Right cardiac atrium (tissue), 5 donors: ENCODE measurements around the gene NPPB. TPM values are rescaled to one million over a fixed set of nuclear protein-coding genes. Genes with fewer than 3 reads are reported as not detected.
A peak's percentile ranks its signal among the peaks of the same experiment; 100 is the strongest.
"Not testable (repeated sequence)": the region's sequence is repeated elsewhere in the genome, so short reads cannot be mapped to it uniquely, and the experiment has no call there.

Experiments used
- ATAC-seq, 2 donors: fragments of 200-7000 bp; cut with Tn5 transposase; one replicate each; pipeline versions ENCODE4 v1.8.0 to v1.9.1; 2020; ENCODE audit warnings: moderate library complexity in 2 of 2, mild to moderate bottlenecking in 1 of 2
- DNase-seq, 3 donors: peaks; one replicate each; pipeline ENCODE4 v3.0.0-alpha.2; 2020
- H3K27ac ChIP-seq: one replicate; pipeline ENCODE4 v1.5.1; 2013; ENCODE audit warnings: mild to moderate bottlenecking, low read length, control low read depth, moderate library complexity
- H3K27me3 ChIP-seq: one replicate; pipeline ENCODE4 v1.6.1; 2013; ENCODE audit not compliant: control insufficient read depth, insufficient read depth
- H3K4me1 ChIP-seq: one replicate; pipeline ENCODE4 v1.6.1; 2013; ENCODE audit warnings: low read length; ENCODE audit not compliant: control insufficient read depth, insufficient read depth
- H3K4me3 ChIP-seq: one replicate; pipeline ENCODE4 v1.5.1; 2013; ENCODE audit warnings: low read length, control low read depth
- H3K9me3 ChIP-seq: one replicate; pipeline ENCODE4 v1.6.1; 2013; ENCODE audit warnings: low read length; ENCODE audit not compliant: control insufficient read depth
- WGBS: extraction: QIAGEN DNeasy Blood & Tissue Kit; methylation state at CpG from one replicate; pipeline ENCODE4 v1.1.7; 2013; 5-methylcytosine and 5-hydroxymethylcytosine counted together
- intact Hi-C, 4 donors: fragments of 100-400 bp; cut with DNase I; formaldehyde crosslinking; loops; one replicate each; pipeline versions ENCODE4 v1.11.0 to v1.14.0; 2022 to 2023
- polyA plus RNA-seq: library from polyadenylated mRNA; stranded (reverse); fragments of 200-250 nt; gene quantifications from one replicate; pipeline ENCODE4 v1.2.3, GENCODE V29; 2013
- total RNA-seq, 4 donors: library from RNA; stranded (reverse); fragmentation: NEBNext Ultra II Directional; extraction: Animal tissue kit (Norgen Biotek cat#: 25700); gene quantifications; one replicate each; pipeline ENCODE4 v1.2.1, GENCODE V29; 2021
- donor health status: healthy with polysubstance abuse.
- donor health status: DM: no; HTN: yes; CAD: no.
- donor health status: DM: no; HTN: no; CAD: no.
- donor health status: DM: no; HTN: yes; CAD: no; lungs with severe emphysema.
- donor health status: DM: yes; HTN: yes; CAD: no.

NPPB gene
- total and polyA plus RNA-seq, 5 donors: 37.1 to 2,245 (median 248) TPM

- peak; percentile 8 to 14 for ATAC-seq
- WGBS: 22% methylated on average over 38 of the region's 38 CpGs
- H3K27ac ChIP-seq: no peak overlapping the region
- no peak for DNase-seq
- no peak overlapping the region for H3K4me3 ChIP-seq
- H3K27me3 ChIP-seq: no peaks in the 10 kb centered on the region
- H3K4me1 ChIP-seq: no peaks in the 10 kb centered on the region
- intact Hi-C loops: no loop called here
- H3K9me3 ChIP-seq: no peaks in the 10 kb centered on the region
Observed at GRCh38 chr1:11898086-11898785, 39.5 kb upstream of the NPPB start.

GRCh38 chr1:11894501-11894900 lies 35.8 kb upstream of the NPPB start:
- 75% methylated on average over 1 of the region's 1 CpG for WGBS
- not testable (repeated sequence) for H3K4me3 ChIP-seq, H3K4me1 ChIP-seq, DNase-seq, H3K27me3 ChIP-seq, H3K27ac ChIP-seq, H3K9me3 ChIP-seq, ATAC-seq
- intact Hi-C loops: loop anchor here (1.0 to 5.0 kb wide), 3 partner anchors 56 to 57 kb away; no protein-coding TSS in a partner anchor

DNA sequence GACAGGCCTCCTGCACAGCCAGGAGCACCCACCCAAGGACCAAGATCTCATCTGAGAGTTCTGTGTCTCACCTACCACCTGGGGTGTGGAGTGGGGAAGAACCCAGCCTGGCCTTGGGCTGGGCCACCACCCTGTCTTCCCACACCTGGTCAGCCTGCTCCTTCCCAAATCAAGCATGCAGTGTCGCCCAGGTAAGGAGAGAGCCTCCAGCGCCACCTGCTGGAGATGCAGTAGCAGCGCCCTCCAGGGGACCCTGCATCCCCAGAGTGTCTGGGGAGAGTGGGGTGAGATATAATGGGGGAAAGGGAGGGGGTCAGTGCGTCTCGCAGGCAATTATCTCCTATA lies 35.1 kb upstream of the NPPB start:
- H3K4me1 ChIP-seq: no peaks in the 10 kb centered on the region
- intact Hi-C loops: loop anchor here (1.0 to 5.0 kb wide), 3 partner anchors 55 to 57 kb away; no protein-coding TSS in a partner anchor
- 0% methylated on average over 5 of the region's 5 CpGs for WGBS
- no peak overlapping the region for H3K4me3 ChIP-seq
- DNase-seq (peak; percentile 60 to 85 (median 83)), ATAC-seq (peak; percentile 82)
- H3K27ac ChIP-seq: no peak overlapping the region
- no peaks in the 10 kb centered on the region for H3K27me3 ChIP-seq
- no peaks in the 10 kb centered on the region for H3K9me3 ChIP-seq

GRCh38 chr1:11891433-11892186 lies 32.9 kb upstream of the NPPB start:
- H3K4me1 ChIP-seq: no peaks in the 10 kb centered on the region
- WGBS: 81% methylated on average over 6 of the region's 6 CpGs
- no peak for DNase-seq
- no peak overlapping the region for H3K27ac ChIP-seq
- H3K9me3 ChIP-seq: no peaks in the 10 kb centered on the region
- intact Hi-C loops: loop anchor here in 1 of 4 donors (5.0 kb wide), 1 partner anchor 54 kb away; no protein-coding TSS in a partner anchor
- H3K27me3 ChIP-seq: no peaks in the 10 kb centered on the region
- ATAC-seq: no peak
- no peak overlapping the region for H3K4me3 ChIP-seq

GRCh38 chr1:11888877-11889208 lies 30.1 kb upstream of the NPPB start:
- Histone ChIP-seq H3K27me3 (no peaks in the 10 kb centered on the region), H3K9me3 (no peaks in the 10 kb centered on the region), H3K4me3 (no peak overlapping the region), H3K27ac (no peak overlapping the region), H3K4me1 (peaks cover 6% of the 10 kb centered on the region)
- 59% methylated on average over 3 of the region's 3 CpGs for WGBS
- no peak for ATAC-seq
- no peak for DNase-seq
- intact Hi-C loops: loop anchor here in 1 of 4 donors (10.0 kb wide), 1 partner anchor 234 kb away; the partner anchor contains the start of genes FBXO2 and FBXO44

DNA sequence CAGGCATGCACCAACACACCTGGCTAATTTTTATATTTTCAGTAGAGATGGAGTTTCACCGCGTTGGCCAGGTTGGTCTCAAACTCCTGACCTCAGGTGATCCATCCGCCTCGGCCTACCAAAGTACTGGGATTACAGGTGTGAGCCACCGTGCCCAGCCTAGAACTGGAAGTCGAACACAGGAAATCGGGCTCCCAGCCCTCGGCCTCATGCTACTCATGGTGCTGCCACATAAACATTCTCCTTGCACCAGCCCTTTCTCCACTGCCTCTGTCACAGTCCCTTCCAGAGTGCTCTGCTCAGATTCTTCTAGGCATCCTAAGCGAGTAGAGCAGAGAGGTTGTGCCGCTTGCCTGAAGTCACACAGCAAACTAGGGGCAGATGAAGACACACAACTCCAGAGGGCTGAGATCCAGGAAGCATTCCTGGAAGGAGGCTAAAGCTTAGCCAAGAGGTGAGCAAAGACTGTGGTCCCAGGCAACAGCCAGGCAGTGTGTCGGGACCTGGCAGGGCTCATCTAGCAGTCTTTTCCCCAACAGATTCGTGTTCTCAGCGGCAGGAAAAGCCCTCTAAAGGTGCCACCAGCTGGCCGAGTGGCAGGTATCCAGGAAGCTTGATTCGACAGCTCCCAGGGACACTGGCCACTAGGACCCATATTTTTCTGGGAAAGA lies 29.6 kb upstream of the NPPB start:
- Histone ChIP-seq H3K27ac (peak overlapping the region; percentile 32), H3K9me3 (no peaks in the 10 kb centered on the region), H3K4me3 (no peak overlapping the region), H3K4me1 (peaks cover 6% of the 10 kb centered on the region), H3K27me3 (no peaks in the 10 kb centered on the region)
- 75% methylated on average over 15 of the region's 15 CpGs for WGBS
- ATAC-seq (no peak), DNase-seq (no peak)
- intact Hi-C loops: loop anchor here in 1 of 4 donors (10.0 kb wide), 1 partner anchor 234 kb away; the partner anchor contains the start of genes FBXO2 and FBXO44

DNA sequence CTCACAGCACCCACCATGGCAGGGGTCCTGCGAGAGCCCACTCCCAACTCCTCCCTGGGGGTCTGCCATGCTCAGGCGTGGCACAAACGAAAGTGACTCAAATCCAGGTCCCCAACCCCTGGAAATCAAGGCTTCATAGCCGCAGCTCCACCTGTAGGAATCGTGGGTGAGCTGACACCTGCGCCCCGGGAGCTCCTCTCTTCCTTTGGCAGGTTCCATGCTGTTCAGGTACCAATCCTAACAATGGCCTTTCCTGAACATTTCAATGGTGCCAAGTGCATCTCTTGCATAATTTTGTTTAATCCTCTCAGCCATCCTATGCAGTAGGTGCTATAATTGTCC lies 28.9 kb upstream of the NPPB start:
- 68% methylated on average over 7 of the region's 7 CpGs for WGBS
- no peaks in the 10 kb centered on the region for H3K27me3 ChIP-seq
- DNase-seq (no peak), ATAC-seq (no peak)
- intact Hi-C loops: loop anchor here in 1 of 4 donors (10.0 kb wide), 1 partner anchor 233 kb away; the partner anchor contains the start of genes FBXO2 and FBXO44
- no peaks in the 10 kb centered on the region for H3K9me3 ChIP-seq
- peaks cover 13% of the 10 kb centered on the region for H3K4me1 ChIP-seq
- H3K27ac ChIP-seq: peak overlapping the region; percentile 53
- H3K4me3 ChIP-seq: no peak overlapping the region

DNA sequence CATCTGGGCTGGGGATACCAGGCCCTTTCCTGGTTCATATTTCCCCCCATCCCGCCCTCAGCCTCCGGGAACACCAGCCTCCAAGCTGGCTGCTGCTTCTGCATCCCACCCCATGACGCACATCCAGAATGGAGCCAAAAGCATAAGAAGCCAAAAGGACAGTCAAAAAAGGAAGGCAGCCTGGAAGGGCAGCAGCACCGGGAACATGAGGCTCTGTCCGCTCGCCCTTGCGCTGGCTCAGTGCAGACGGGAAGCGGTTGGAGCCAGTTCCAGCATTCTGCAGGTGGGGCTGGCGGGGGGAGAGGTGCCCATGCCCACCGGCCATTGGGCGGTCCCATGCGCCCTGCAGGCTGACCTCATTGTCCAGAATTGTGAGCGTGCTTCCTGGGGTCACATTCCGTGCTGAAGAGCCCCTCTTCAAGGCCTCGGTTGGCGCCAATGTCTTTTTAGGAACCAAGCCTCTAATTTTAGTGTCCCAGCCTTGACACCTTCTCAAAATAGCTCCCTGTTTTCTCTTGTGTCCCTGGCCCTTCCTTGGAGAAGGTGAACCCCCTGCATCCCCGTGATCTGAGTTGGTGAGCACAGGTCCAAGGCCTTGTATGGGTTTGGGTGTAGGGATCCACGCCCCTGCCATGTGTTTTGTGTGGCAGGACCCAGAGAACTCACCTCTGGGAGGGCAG lies 28.4 kb upstream of the NPPB start:
- peaks cover 15% of the 10 kb centered on the region for H3K4me1 ChIP-seq
- WGBS: 50% methylated on average over 19 of the region's 19 CpGs
- DNase-seq (peak; percentile 81 to 91 (median 91)), ATAC-seq (peak; percentile 79 to 82)
- no peaks in the 10 kb centered on the region for H3K27me3 ChIP-seq
- H3K9me3 ChIP-seq: no peaks in the 10 kb centered on the region
- H3K4me3 ChIP-seq: no peak overlapping the region
- intact Hi-C loops: loop anchor here in 1 of 4 donors (10.0 kb wide), 1 partner anchor 232 kb away; the partner anchor contains the start of genes FBXO2 and FBXO44
- peak overlapping the region; percentile 84 for H3K27ac ChIP-seq

- no peak overlapping the region for H3K4me3 ChIP-seq
- peak in 2 of 3 donors; percentile 68 to 81 for DNase-seq
- ATAC-seq: peak; percentile 7 to 33
- WGBS: 48% methylated on average over 6 of the region's 6 CpGs
- no peaks in the 10 kb centered on the region for H3K27me3 ChIP-seq
- peaks cover 24% of the 10 kb centered on the region for H3K4me1 ChIP-seq
- peak overlapping the region; percentile 84 for H3K27ac ChIP-seq
- intact Hi-C loops: loop anchor here in 1 of 4 donors (10.0 kb wide), 1 partner anchor 231 kb away; the partner anchor contains the start of genes FBXO2 and FBXO44
- no peaks in the 10 kb centered on the region for H3K9me3 ChIP-seq
Observed at GRCh38 chr1:11885916-11886315, 27.2 kb upstream of the NPPB start.

GRCh38 chr1:11882814-11883538 lies 24.2 kb upstream of the NPPB start:
- Histone ChIP-seq H3K9me3 (no peaks in the 10 kb centered on the region), H3K4me1 (peaks cover 34% of the 10 kb centered on the region), H3K4me3 (no peak overlapping the region), H3K27ac (peak overlapping the region; percentile 56), H3K27me3 (no peaks in the 10 kb centered on the region)
- intact Hi-C loops: loop anchor here in 1 of 4 donors (10.0 kb wide), 1 partner anchor 228 kb away; the partner anchor contains the start of genes FBXO2 and FBXO44
- peak; percentile 78 to 80 for ATAC-seq
- WGBS: 21% methylated on average over 13 of the region's 13 CpGs
- peak; percentile 88 to 96 (median 94) for DNase-seq
